ENCODE results near the gene PCDH15. TPM values are rescaled to one million over a fixed set of nuclear protein-coding genes. Genes with fewer than 3 reads are reported as not detected.
A peak's percentile ranks its signal among the peaks of the same experiment; 100 is the strongest.

The PCDH15 gene
- total and polyA plus RNA-seq, 2 of the 4 experiments (the other 2 are of a cell fraction) = not detected

DNA sequence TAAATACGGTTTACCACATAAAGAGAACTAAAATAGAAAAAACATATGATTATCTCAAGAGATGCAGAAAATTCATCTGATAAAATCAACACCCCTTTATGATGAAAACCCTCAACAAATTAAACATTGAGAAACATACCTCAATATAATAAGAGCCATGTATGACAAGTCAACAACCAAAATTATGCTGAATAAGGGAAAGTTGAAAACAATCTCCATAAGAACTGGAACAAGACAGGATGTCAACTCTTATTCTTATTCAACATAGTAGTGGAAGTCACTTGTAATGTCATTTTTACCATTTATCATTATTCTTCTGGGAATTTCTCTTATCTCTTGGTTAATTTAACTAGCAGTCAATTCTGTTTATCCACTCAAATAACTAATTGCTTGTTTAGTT is 79.0 kb downstream of the PCDH15 start:
- Histone ChIP-seq H3K27me3 (ENCODE audit: control insufficient read depth, insufficient read depth, low read length) (no peaks in the 10 kb centered on the region), H2BK5ac (ENCODE audit: low read depth, low read length, poor library complexity, severe bottlenecking) (no peak overlapping the region), H2AK5ac (ENCODE audit: low read depth, low read length) (no peak overlapping the region), H3K56ac (ENCODE audit: extremely low read depth, insufficient read depth, low read length) (no peak overlapping the region), H3K14ac (replicated peaks; ENCODE audit: low read depth, low read length) (no peak overlapping the region), H4K91ac (ENCODE audit: insufficient read depth, low read depth, low read length) (no peak overlapping the region), H4K8ac (ENCODE audit: low read depth in 2 of 2, low read length in 2 of 2) (no peak overlapping the region), H3K4ac (ENCODE audit: low read depth, low read length) (no peak overlapping the region), H2AFZ (replicated peaks; ENCODE audit: low read length, poor library complexity) (no peak overlapping the region), H3K27ac (ENCODE audit: insufficient read depth, low read length) (no peak overlapping the region), H3K36me3 (ENCODE audit: control insufficient read depth, insufficient read depth, low read length) (no peaks in the 10 kb centered on the region), H3K9me3 (ENCODE audit: control insufficient read depth, insufficient read depth, low read length) (no peaks in the 10 kb centered on the region), H3K4me1 (ENCODE audit: control insufficient read depth, insufficient read depth, low read length) (no peaks in the 10 kb centered on the region), H2AK9ac (replicated peaks; ENCODE audit: low read depth, low read length, poor library complexity) (no peak overlapping the region), H3K9me1 (ENCODE audit: insufficient read depth, low read length) (no peaks in the 10 kb centered on the region), H3K79me1 (ENCODE audit: low read depth in 1 of 2, low read length in 2 of 2) (no peaks in the 10 kb centered on the region), H3K4me3 (ENCODE audit: insufficient read depth, low read depth, low read length) (no peak overlapping the region), H2BK120ac (ENCODE audit: low read depth, low read length) (no peak overlapping the region), H4K20me1 (ENCODE audit: insufficient read depth, low read length) (no peaks in the 10 kb centered on the region), H3K4me2 (ENCODE audit: low read depth, low read length) (no peak overlapping the region), H3K9ac (ENCODE audit: low read depth, low read length) (no peak overlapping the region), H2BK15ac (ENCODE audit: low read depth, low read length) (no peak overlapping the region), H3K18ac (ENCODE audit: low read depth, low read length) (no peak overlapping the region), H3K23ac (ENCODE audit: low read depth, low read length) (no peak overlapping the region), H4K5ac (ENCODE audit: low read depth, low read length) (no peak overlapping the region), H2BK20ac (ENCODE audit: low read depth, low read length) (no peak overlapping the region)
- TF ChIP-seq MAFK (IDR thresholded peaks at IDR 0.05; ENCODE audit: low read depth, low read length) (peak; percentile 62), SMC3 (IDR thresholded peaks at IDR 0.05; ENCODE audit: low read depth, low read length) (no peak), NFE2L2 (IDR thresholded peaks at IDR 0.05; ENCODE audit: low read depth, low read length) (no peak), USF2 (IDR thresholded peaks at IDR 0.05; ENCODE audit: low read depth, low read length) (no peak), RCOR1 (IDR thresholded peaks at IDR 0.05; ENCODE audit: insufficient replicate concordance, low read length) (no peak)
- POLR2A ChIA-PET (ENCODE audit: unreplicated experiment) = no interaction called here
- intact Hi-C loops (cut with micrococcal nuclease) (no loop called here), in situ Hi-C loops (cut with MboI; ENCODE audit: low sequenced_read_pairs) (no loop called here), dilution Hi-C loops (cut with HindIII; ENCODE audit: low sequenced_read_pairs, unreplicated experiment) (no loop called here)
- CTCF ChIA-PET = no interaction called here
- ATAC-seq (ENCODE audit: low read depth) (no peak), DNase-seq (no peak)
- no TSS peak for BruUV-seq (replicated peaks)
- WGBS, 2 experiments (ENCODE audit: extremely low coverage in 2 of 2, insufficient read length in 1 of 2) = no CpG with 5 or more reads among the region's 1 CpG

Data from IMR-90 (cell line).